ENCODE measurements around the gene PLD5.
"Not testable (repeated sequence)": the region's sequence is repeated elsewhere in the genome, so short reads cannot be mapped to it uniquely, and the experiment has no call there.

Gene PLD5

DNA sequence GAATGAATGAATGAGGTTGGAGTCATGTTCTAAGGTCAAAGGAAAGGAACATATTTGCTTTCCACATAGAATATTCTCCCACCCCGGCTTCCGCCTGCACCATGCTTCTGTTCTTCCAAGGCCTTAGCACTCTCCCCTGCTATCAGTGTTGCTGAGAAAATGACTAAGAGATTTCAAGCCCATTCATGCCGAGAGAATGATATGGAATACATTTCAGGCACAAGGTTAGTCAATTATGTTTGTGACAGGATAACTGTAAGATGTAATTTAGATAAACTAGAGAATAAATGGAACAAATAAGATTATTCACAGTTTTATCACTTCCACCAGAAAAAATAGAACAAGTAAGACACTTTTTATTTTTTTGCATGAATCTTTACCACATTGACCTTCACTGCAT lies 122.6 kb downstream of the PLD5 start:
- H3K36me3 ChIP-seq (ENCODE audit: control insufficient read depth in 5 of 5, insufficient read depth in 5 of 5, low read length in 5 of 5) = no peaks in the 10 kb centered on the region
- H3K4me1 ChIP-seq (ENCODE audit: control insufficient read depth in 5 of 5, insufficient read depth in 5 of 5, low read length in 5 of 5) = no peaks in the 10 kb centered on the region
- no peak overlapping the region for H3K27ac ChIP-seq (ENCODE audit: low read depth, low read length)
- no peak overlapping the region for H3K9ac ChIP-seq (ENCODE audit: low read length in 5 of 5)
- no peak overlapping the region for H3K4me3 ChIP-seq (ENCODE audit: low read depth in 1 of 5, low read length in 5 of 5)
- no peaks in the 10 kb centered on the region for H3K9me3 ChIP-seq (ENCODE audit: control insufficient read depth in 5 of 5, low read length in 5 of 5)
- H3K27me3 ChIP-seq (ENCODE audit: control insufficient read depth in 5 of 5, insufficient read depth in 4 of 5, low read length in 5 of 5) = no peaks in the 10 kb centered on the region

DNA sequence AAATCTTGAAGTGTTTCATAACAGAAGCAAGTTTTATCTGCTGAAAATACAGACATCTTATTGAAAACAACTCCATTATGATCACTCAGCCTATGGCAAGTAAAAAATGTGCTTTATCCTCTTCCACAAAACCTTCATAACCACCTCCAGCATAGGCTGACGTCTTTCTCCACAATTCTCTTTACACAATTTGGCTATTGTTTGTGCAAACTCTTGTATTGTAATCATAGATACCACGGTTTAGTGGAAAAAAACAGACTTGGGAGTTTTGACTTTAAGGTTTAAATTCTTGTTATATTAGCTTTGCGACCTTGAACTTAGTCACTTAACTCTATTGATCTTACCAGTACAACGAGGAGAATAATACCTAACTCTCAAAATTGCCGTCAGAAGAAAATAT lies 126.1 kb downstream of the PLD5 start:
- H3K27me3 ChIP-seq (ENCODE audit: control insufficient read depth in 5 of 5, insufficient read depth in 4 of 5, low read length in 5 of 5) = no peaks in the 10 kb centered on the region
- no peaks in the 10 kb centered on the region for H3K9me3 ChIP-seq (ENCODE audit: control insufficient read depth in 5 of 5, low read length in 5 of 5)
- H3K9ac ChIP-seq (ENCODE audit: low read length in 5 of 5) = no peak overlapping the region
- H3K4me3 ChIP-seq (ENCODE audit: low read depth in 1 of 5, low read length in 5 of 5) = no peak overlapping the region
- H3K36me3 ChIP-seq (ENCODE audit: control insufficient read depth in 5 of 5, insufficient read depth in 5 of 5, low read length in 5 of 5) = no peaks in the 10 kb centered on the region
- no peak overlapping the region for H3K27ac ChIP-seq (ENCODE audit: low read depth, low read length)
- H3K4me1 ChIP-seq (ENCODE audit: control insufficient read depth in 5 of 5, insufficient read depth in 5 of 5, low read length in 5 of 5) = no peaks in the 10 kb centered on the region

DNA sequence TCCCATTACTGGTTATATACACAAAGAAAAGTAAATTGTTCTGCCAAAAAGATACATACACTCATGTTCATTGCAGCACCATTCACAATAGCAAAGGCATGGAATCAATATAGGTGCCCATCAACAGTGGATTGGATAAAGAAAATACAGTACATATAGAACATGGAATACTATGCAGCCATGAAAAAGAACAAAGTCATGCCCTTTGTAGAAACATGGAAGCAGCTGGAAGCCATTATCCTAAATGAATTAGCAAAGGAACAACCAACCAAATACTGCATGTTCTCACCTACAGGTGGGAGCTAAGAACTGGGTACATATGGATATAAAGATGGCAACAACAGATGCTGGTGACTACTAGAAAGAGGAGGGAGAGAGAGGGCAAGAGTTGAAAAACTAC lies 132.6 kb downstream of the PLD5 start:
- Histone ChIP-seq H3K27me3 (ENCODE audit: control insufficient read depth in 5 of 5, insufficient read depth in 4 of 5, low read length in 5 of 5) (no peaks in the 10 kb centered on the region), H3K9me3 (ENCODE audit: control insufficient read depth in 5 of 5, low read length in 5 of 5) (peaks cover 0 to 6% (median 0%) of the 10 kb centered on the region in 5 donors), H3K4me3 (ENCODE audit: low read depth in 1 of 5, low read length in 5 of 5) (no peak overlapping the region), H3K27ac (ENCODE audit: low read depth, low read length) (no peak overlapping the region), H3K4me1 (ENCODE audit: control insufficient read depth in 5 of 5, insufficient read depth in 5 of 5, low read length in 5 of 5) (no peaks in the 10 kb centered on the region), H3K9ac (ENCODE audit: low read length in 5 of 5) (no peak overlapping the region), H3K36me3 (ENCODE audit: control insufficient read depth in 5 of 5, insufficient read depth in 5 of 5, low read length in 5 of 5) (no peaks in the 10 kb centered on the region)

DNA sequence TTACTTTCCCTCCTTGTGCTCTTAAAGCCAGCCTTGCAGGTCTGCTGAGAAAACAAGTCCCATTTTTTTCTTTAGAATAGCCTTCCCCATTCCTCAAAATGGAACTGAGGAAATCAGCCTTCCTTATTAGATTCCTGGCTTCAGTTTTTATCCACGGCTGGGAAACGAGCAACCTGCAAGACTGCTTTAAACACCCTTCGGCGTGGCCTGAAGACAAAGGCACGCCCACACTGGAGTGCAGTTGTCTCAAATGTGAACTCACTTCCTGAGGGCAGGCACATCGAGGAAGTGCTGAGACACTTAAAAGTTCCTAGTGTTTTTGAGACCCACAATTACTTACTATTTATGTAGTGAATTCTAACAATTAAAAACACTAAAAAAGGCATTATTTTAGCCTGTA lies 148.4 kb downstream of the PLD5 start:
- not testable (repeated sequence) for H3K27ac ChIP-seq (ENCODE audit: low read depth, low read length); H3K9me3 ChIP-seq (ENCODE audit: control insufficient read depth in 5 of 5, low read length in 5 of 5); H3K4me3 ChIP-seq (ENCODE audit: low read depth in 1 of 5, low read length in 5 of 5); H3K9ac ChIP-seq (ENCODE audit: low read length in 5 of 5); H3K27me3 ChIP-seq (ENCODE audit: control insufficient read depth in 5 of 5, insufficient read depth in 4 of 5, low read length in 5 of 5); H3K36me3 ChIP-seq (ENCODE audit: control insufficient read depth in 5 of 5, insufficient read depth in 5 of 5, low read length in 5 of 5); H3K4me1 ChIP-seq (ENCODE audit: control insufficient read depth in 5 of 5, insufficient read depth in 5 of 5, low read length in 5 of 5)

DNA sequence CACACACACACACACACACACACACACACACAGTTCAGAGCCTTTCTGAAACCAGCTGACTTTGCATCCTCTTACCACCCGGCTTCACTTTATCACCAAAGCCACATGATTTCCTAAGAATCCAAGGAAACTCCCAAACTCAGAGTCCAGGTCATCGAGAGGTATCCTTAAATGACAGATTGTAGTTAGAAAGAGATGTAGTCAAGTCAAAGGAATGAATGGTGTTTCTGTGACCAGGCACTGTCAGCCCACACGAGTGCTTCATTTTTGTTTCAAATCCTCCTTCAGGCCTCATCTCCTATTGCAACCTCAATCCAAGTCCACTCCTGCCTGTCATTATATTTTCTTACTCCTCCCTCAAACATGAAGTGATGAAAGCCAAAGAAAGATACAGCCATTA lies 174.1 kb downstream of the PLD5 start:
- H3K27me3 ChIP-seq (ENCODE audit: control insufficient read depth in 5 of 5, insufficient read depth in 4 of 5, low read length in 5 of 5); H3K4me1 ChIP-seq (ENCODE audit: control insufficient read depth in 5 of 5, insufficient read depth in 5 of 5, low read length in 5 of 5); H3K27ac ChIP-seq (ENCODE audit: low read depth, low read length); H3K9ac ChIP-seq (ENCODE audit: low read length in 5 of 5); H3K36me3 ChIP-seq (ENCODE audit: control insufficient read depth in 5 of 5, insufficient read depth in 5 of 5, low read length in 5 of 5); H3K4me3 ChIP-seq (ENCODE audit: low read depth in 1 of 5, low read length in 5 of 5); H3K9me3 ChIP-seq (ENCODE audit: control insufficient read depth in 5 of 5, low read length in 5 of 5): not testable (repeated sequence)

DNA sequence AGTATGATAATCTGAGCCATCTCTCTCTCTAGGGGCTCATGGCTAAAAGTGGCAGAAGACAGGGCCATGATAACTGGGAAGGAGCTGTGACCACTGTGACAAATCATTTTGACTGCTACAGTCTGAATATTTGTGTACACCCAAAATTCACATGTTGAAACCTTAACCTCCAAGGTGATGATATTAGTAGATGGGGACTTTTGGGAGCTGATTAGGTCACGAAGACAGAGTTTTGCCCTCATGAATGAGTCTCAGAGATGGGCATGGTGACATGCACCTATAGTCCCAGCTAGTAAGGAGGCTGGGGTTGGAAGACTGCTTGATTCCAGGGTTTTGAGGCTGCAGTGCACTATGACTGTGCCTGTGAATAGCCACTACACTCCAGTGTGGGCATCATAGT lies 174.9 kb downstream of the PLD5 start:
- no peak overlapping the region for H3K27ac ChIP-seq (ENCODE audit: low read depth, low read length)
- H3K9ac ChIP-seq (ENCODE audit: low read length in 5 of 5) = no peak overlapping the region
- H3K9me3 ChIP-seq (ENCODE audit: control insufficient read depth in 5 of 5, low read length in 5 of 5) = no peaks in the 10 kb centered on the region
- H3K27me3 ChIP-seq (ENCODE audit: control insufficient read depth in 5 of 5, insufficient read depth in 4 of 5, low read length in 5 of 5) = no peaks in the 10 kb centered on the region
- no peaks in the 10 kb centered on the region for H3K4me1 ChIP-seq (ENCODE audit: control insufficient read depth in 5 of 5, insufficient read depth in 5 of 5, low read length in 5 of 5)
- no peaks in the 10 kb centered on the region for H3K36me3 ChIP-seq (ENCODE audit: control insufficient read depth in 5 of 5, insufficient read depth in 5 of 5, low read length in 5 of 5)
- no peak overlapping the region for H3K4me3 ChIP-seq (ENCODE audit: low read depth in 1 of 5, low read length in 5 of 5)

DNA sequence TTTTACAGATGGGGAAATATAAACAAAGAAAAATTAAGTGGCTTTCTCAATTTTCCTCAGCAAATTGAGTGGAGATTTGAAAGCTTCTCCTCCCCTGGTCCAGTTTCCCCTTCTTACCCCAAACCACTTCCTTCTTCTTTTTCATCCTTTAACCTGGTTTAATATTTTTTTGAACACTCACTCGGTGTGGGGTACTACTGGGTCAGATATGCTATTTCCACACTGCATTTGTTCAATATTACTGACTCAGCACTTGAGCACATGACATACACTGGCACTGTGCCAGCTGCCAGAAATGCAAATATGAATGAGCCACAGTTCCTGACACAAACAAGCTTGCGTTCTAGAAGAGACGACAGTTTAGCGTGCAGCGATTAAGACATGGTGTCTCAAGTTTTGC lies 193.6 kb downstream of the PLD5 start:
- not testable (repeated sequence) for H3K27ac ChIP-seq (ENCODE audit: low read depth, low read length); H3K4me3 ChIP-seq (ENCODE audit: low read depth in 1 of 5, low read length in 5 of 5); H3K4me1 ChIP-seq (ENCODE audit: control insufficient read depth in 5 of 5, insufficient read depth in 5 of 5, low read length in 5 of 5); H3K9ac ChIP-seq (ENCODE audit: low read length in 5 of 5); H3K9me3 ChIP-seq (ENCODE audit: control insufficient read depth in 5 of 5, low read length in 5 of 5); H3K27me3 ChIP-seq (ENCODE audit: control insufficient read depth in 5 of 5, insufficient read depth in 4 of 5, low read length in 5 of 5); H3K36me3 ChIP-seq (ENCODE audit: control insufficient read depth in 5 of 5, insufficient read depth in 5 of 5, low read length in 5 of 5)

DNA sequence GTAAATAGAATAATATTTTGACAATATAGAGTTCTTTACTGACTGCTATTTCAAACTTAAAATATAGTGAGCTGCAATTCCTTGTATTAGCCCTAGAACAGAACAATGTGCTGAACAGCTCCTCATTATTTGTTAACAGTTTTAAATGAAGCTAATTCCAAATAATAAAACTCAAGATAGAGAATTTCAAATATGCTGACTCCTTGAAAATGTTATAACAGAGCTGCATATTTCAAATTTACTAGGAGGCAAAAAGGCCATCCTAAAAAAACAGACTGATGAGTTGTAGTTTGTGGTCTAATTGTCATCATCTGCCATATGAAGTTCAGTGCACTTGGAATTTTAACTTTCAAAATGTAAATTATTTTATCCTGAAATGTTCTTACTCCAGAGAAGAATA lies 197.1 kb downstream of the PLD5 start:
- not testable (repeated sequence) for H3K27me3 ChIP-seq (ENCODE audit: control insufficient read depth in 5 of 5, insufficient read depth in 4 of 5, low read length in 5 of 5); H3K36me3 ChIP-seq (ENCODE audit: control insufficient read depth in 5 of 5, insufficient read depth in 5 of 5, low read length in 5 of 5); H3K9me3 ChIP-seq (ENCODE audit: control insufficient read depth in 5 of 5, low read length in 5 of 5); H3K4me3 ChIP-seq (ENCODE audit: low read depth in 1 of 5, low read length in 5 of 5); H3K9ac ChIP-seq (ENCODE audit: low read length in 5 of 5); H3K27ac ChIP-seq (ENCODE audit: low read depth, low read length); H3K4me1 ChIP-seq (ENCODE audit: control insufficient read depth in 5 of 5, insufficient read depth in 5 of 5, low read length in 5 of 5)

DNA sequence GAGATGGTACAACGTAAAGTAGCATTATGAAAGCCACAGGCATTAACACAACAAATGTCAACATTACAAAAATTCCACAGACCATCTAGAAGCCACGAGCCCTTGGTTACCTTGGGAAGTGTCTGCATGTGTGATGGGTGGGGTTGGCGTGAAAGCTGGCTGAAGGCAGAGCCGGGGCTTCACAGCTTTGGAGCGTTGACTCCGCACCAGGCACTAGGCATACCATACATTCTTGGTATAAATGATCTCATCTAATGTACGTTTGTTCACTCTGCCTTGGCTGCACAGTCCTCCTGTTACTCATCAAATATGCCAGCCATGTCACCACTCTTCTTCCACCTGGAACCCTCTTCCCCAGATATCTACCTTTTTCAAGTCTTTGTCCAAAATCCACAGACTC lies 202.5 kb downstream of the PLD5 start:
- not testable (repeated sequence) for H3K9ac ChIP-seq (ENCODE audit: low read length in 5 of 5); H3K36me3 ChIP-seq (ENCODE audit: control insufficient read depth in 5 of 5, insufficient read depth in 5 of 5, low read length in 5 of 5)

DNA sequence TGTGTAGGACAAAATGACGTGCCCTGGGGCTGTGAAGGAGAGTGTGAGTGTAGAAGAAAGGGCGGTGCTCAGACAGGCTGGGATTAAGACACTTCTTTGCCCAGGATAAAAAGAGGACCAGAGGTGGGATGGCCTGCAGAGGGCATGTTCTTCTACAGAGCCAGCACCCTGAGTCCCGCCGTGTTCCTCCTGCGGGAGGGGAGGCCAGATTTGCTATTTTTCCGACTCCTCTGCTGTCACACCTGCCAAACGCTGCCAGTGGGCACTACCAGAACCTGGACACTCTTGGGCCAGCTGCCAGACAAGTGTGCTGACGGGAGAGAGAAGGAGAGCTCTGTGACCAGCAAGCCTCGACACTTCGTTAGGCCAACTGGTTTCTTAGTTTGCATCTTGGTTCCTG lies 206.4 kb downstream of the PLD5 start:
- no peaks in the 10 kb centered on the region for H3K27me3 ChIP-seq (ENCODE audit: control insufficient read depth in 5 of 5, insufficient read depth in 4 of 5, low read length in 5 of 5)
- no peaks in the 10 kb centered on the region for H3K4me1 ChIP-seq (ENCODE audit: control insufficient read depth in 5 of 5, insufficient read depth in 5 of 5, low read length in 5 of 5)
- H3K4me3 ChIP-seq (ENCODE audit: low read depth in 1 of 5, low read length in 5 of 5) = no peak overlapping the region
- no peaks in the 10 kb centered on the region for H3K9me3 ChIP-seq (ENCODE audit: control insufficient read depth in 5 of 5, low read length in 5 of 5)
- no peak overlapping the region for H3K9ac ChIP-seq (ENCODE audit: low read length in 5 of 5)
- H3K27ac ChIP-seq (ENCODE audit: low read depth, low read length) = no peak overlapping the region
- H3K36me3 ChIP-seq (ENCODE audit: control insufficient read depth in 5 of 5, insufficient read depth in 5 of 5, low read length in 5 of 5) = no peaks in the 10 kb centered on the region

More for the DNA sequence above, 202.5 kb downstream of the PLD5 start:
- H3K27ac ChIP-seq (ENCODE audit: low read depth, low read length); H3K4me3 ChIP-seq (ENCODE audit: low read depth in 1 of 5, low read length in 5 of 5); H3K4me1 ChIP-seq (ENCODE audit: control insufficient read depth in 5 of 5, insufficient read depth in 5 of 5, low read length in 5 of 5); H3K9me3 ChIP-seq (ENCODE audit: control insufficient read depth in 5 of 5, low read length in 5 of 5); H3K27me3 ChIP-seq (ENCODE audit: control insufficient read depth in 5 of 5, insufficient read depth in 4 of 5, low read length in 5 of 5): not testable (repeated sequence)

DNA sequence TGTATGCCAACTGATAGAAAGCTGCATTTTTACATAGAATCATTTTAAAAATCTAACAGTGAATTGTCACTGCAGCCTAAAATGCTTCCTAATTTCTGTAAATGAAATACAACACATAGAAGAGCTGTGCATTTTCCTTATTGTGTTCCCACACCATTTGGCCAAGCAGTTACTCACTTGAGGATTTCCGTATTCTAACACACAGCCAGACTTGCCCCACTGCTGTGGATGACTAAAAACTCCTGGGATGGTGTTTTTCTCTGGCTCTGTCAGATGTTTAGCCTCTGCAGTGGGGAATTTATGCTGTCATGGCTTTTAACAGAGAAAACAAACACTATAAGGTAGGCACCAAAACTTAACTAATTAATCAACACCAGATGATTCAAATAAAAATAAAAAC lies 209.6 kb downstream of the PLD5 start:
- not testable (repeated sequence) for H3K9me3 ChIP-seq (ENCODE audit: control insufficient read depth in 5 of 5, low read length in 5 of 5); H3K4me1 ChIP-seq (ENCODE audit: control insufficient read depth in 5 of 5, insufficient read depth in 5 of 5, low read length in 5 of 5); H3K4me3 ChIP-seq (ENCODE audit: low read depth in 1 of 5, low read length in 5 of 5); H3K27ac ChIP-seq (ENCODE audit: low read depth, low read length); H3K27me3 ChIP-seq (ENCODE audit: control insufficient read depth in 5 of 5, insufficient read depth in 4 of 5, low read length in 5 of 5); H3K36me3 ChIP-seq (ENCODE audit: control insufficient read depth in 5 of 5, insufficient read depth in 5 of 5, low read length in 5 of 5); H3K9ac ChIP-seq (ENCODE audit: low read length in 5 of 5)
